H9 (cell line): Measurements from ENCODE around the gene HORMAD2. TPM values are rescaled to one million over a fixed set of nuclear protein-coding genes. Genes with fewer than 3 reads are reported as not detected.

Experiments
- DNase-seq: peaks from one replicate; pipeline ENCODE4 v3.0.0-alpha.2; 2017
- H2AFZ ChIP-seq: one replicate; pipeline ENCODE4 v1.6.1; 2013; ENCODE audit warnings: mild to moderate bottlenecking, low read length, control low read depth, moderate library complexity
- H2AK5ac ChIP-seq: 2 replicates; pipeline ENCODE4 v1.6.1; 2013; ENCODE audit warnings: low read length, control low read depth, mixed read lengths; ENCODE audit not compliant: insufficient read length
- H2BK120ac ChIP-seq: one replicate; pipeline ENCODE4 v1.6.1; 2013; ENCODE audit warnings: low read depth, mild to moderate bottlenecking, low read length, control low read depth, inconsistent platforms; ENCODE audit not compliant: poor library complexity, severe bottlenecking
- H2BK12ac ChIP-seq: 2 replicates; pipeline ENCODE4 v1.6.1; 2013; ENCODE audit warnings: low read length, control low read depth, mixed read lengths, low read depth; ENCODE audit not compliant: insufficient read length
- H2BK15ac ChIP-seq: 2 replicates; pipeline ENCODE4 v1.6.1; 2013; ENCODE audit warnings: low read depth, low read length, control low read depth
- H2BK20ac ChIP-seq: one replicate; pipeline ENCODE4 v1.6.1; 2013; ENCODE audit warnings: low read depth, mild to moderate bottlenecking, low read length, control low read depth, inconsistent platforms; ENCODE audit not compliant: poor library complexity, severe bottlenecking
- H2BK5ac ChIP-seq: 2 replicates; pipeline ENCODE4 v1.6.1; 2013; ENCODE audit warnings: low read length, control low read depth, mixed read lengths; ENCODE audit not compliant: insufficient read length
- H3K14ac ChIP-seq: 2 replicates; pipeline ENCODE4 v1.6.1; 2013; ENCODE audit warnings: low read length, control low read depth; ENCODE audit not compliant: insufficient read depth
- H3K18ac ChIP-seq: 2 replicates; pipeline ENCODE4 v1.6.1; 2013; ENCODE audit warnings: low read depth, mild to moderate bottlenecking, mixed read lengths, low read length, control low read depth; ENCODE audit not compliant: insufficient read length
- H3K23ac ChIP-seq: 2 replicates; pipeline ENCODE4 v1.6.1; 2013; ENCODE audit warnings: low read length, control low read depth, mixed read lengths, low read depth; ENCODE audit not compliant: insufficient read length
- H3K23me2 ChIP-seq: 2 replicates; pipeline ENCODE4 v1.6.1; 2013; ENCODE audit warnings: low read depth, mild to moderate bottlenecking, mixed read lengths, low read length, control low read depth; ENCODE audit not compliant: insufficient read length, poor library complexity, severe bottlenecking
- H3K27ac ChIP-seq: 2 replicates; pipeline ENCODE4 v1.5.1; 2013; ENCODE audit warnings: low read length, control low read depth, mixed read lengths, low read depth; ENCODE audit not compliant: insufficient read length
- H3K27me3 ChIP-seq: 2 replicates; pipeline ENCODE4 v1.6.1; 2013; ENCODE audit warnings: low read length, control low read depth, inconsistent platforms; ENCODE audit not compliant: insufficient read depth
- H3K4ac ChIP-seq: 2 replicates; pipeline ENCODE4 v1.6.1; 2013; ENCODE audit warnings: low read depth, mild to moderate bottlenecking, control low read depth, inconsistent platforms, low read length, moderate library complexity
- H3K4me1 ChIP-seq: 2 replicates; pipeline ENCODE4 v1.6.1; 2013; ENCODE audit warnings: low read length, control low read depth, inconsistent platforms; ENCODE audit not compliant: insufficient read depth
- H3K4me2 ChIP-seq: 2 replicates; pipeline ENCODE4 v1.6.1; 2013; ENCODE audit warnings: low read length, control low read depth, mixed read lengths; ENCODE audit not compliant: insufficient read length, insufficient read depth
- H3K56ac ChIP-seq: 2 replicates; pipeline ENCODE4 v1.6.1; 2013; ENCODE audit warnings: low read depth, mild to moderate bottlenecking, mixed read lengths, low read length, control low read depth; ENCODE audit not compliant: insufficient read length
- H3K79me1 ChIP-seq: 2 replicates; pipeline ENCODE4 v1.6.1; 2013; ENCODE audit warnings: low read depth, mild to moderate bottlenecking, moderate library complexity, low read length, control low read depth, inconsistent platforms; ENCODE audit not compliant: insufficient read depth, poor library complexity, severe bottlenecking
- H3K79me2 ChIP-seq: 2 replicates; pipeline ENCODE4 v1.6.1; 2013; ENCODE audit warnings: low read length, control low read depth, inconsistent platforms; ENCODE audit not compliant: insufficient read depth
- H3K9ac ChIP-seq: 2 replicates; pipeline ENCODE4 v1.6.1; 2013; ENCODE audit warnings: low read length, control low read depth, mixed read lengths; ENCODE audit not compliant: insufficient read length; ENCODE audit errors: extremely low read depth
- H3K9me3 ChIP-seq: one replicate; pipeline ENCODE4 v1.6.1; 2013; ENCODE audit warnings: low read depth, low read length, inconsistent platforms; ENCODE audit not compliant: control insufficient read depth
- H3T11ph ChIP-seq: one replicate; pipeline ENCODE4 v1.6.1; 2013; ENCODE audit warnings: mild to moderate bottlenecking, low read length, control low read depth, inconsistent platforms
- H4K20me1 ChIP-seq: one replicate; pipeline ENCODE4 v1.6.1; 2013; ENCODE audit not compliant: control insufficient read depth, insufficient read length, insufficient read depth
- H4K5ac ChIP-seq: 2 replicates; pipeline ENCODE4 v1.6.1; 2013; ENCODE audit warnings: low read depth, mild to moderate bottlenecking, mixed read lengths, low read length, control low read depth; ENCODE audit not compliant: insufficient read length
- H4K8ac ChIP-seq: replicated peaks from 2 replicates; pipeline ENCODE4 v1.6.1; 2013; ENCODE audit warnings: low read length, control low read depth, mixed read lengths, low read depth; ENCODE audit not compliant: insufficient read length
- H4K91ac ChIP-seq: 2 replicates; pipeline ENCODE4 v1.6.1; 2013; ENCODE audit warnings: low read depth, mild to moderate bottlenecking, moderate library complexity, mixed read lengths, low read length, control low read depth; ENCODE audit not compliant: insufficient read length
- H3K27ac Mint-ChIP-seq, 3 experiments: 2 replicates in 2 of 3; 3 replicates in 1 of 3; pipeline ENCODE4 v1.8.0; 2020 to 2021; ENCODE audit warnings: mixed read lengths in 3 of 3, mild to moderate bottlenecking in 1 of 3, moderate library complexity in 1 of 3
- H3K27me3 Mint-ChIP-seq: 2 replicates; pipeline ENCODE4 v1.8.0; 2021; ENCODE audit warnings: low read depth, mild to moderate bottlenecking, moderate library complexity, mixed read lengths
- H3K36me3 Mint-ChIP-seq, 3 experiments: 2 replicates in 2 of 3; 3 replicates in 1 of 3; pipeline ENCODE4 v1.8.0; 2020 to 2021; ENCODE audit warnings: low read depth in 3 of 3, mixed read lengths in 3 of 3; ENCODE audit not compliant: insufficient read depth in 1 of 3
- H3K4me1 Mint-ChIP-seq, 2 experiments: 2 replicates each; pipeline ENCODE4 v1.8.0; 2020; ENCODE audit warnings: mixed read lengths in 2 of 2
- H3K4me3 Mint-ChIP-seq, 2 experiments: 2 replicates in 1 of 2; 3 replicates in 1 of 2; pipeline ENCODE4 v1.8.0; 2020 to 2021; ENCODE audit warnings: mild to moderate bottlenecking in 2 of 2, mixed read lengths in 2 of 2, moderate library complexity in 1 of 2
- H3K9me3 Mint-ChIP-seq, 2 experiments: 2 replicates in 1 of 2; 3 replicates in 1 of 2; pipeline ENCODE4 v1.8.0; 2020; ENCODE audit warnings: mild to moderate bottlenecking in 2 of 2, mixed read lengths in 2 of 2, moderate library complexity in 1 of 2
- CTCF ChIP-seq: fragments of 200-600 bp; sonication (generic); conservative IDR thresholded peaks from 3 replicates; pipeline ENCODE4 v1.8.0; 2021; ENCODE audit warnings: antibody characterized with exemption, mild to moderate bottlenecking
- WGBS: extraction: QIAGEN DNeasy Blood & Tissue Kit; methylation state at CpG from one replicate; pipeline ENCODE4 v1.1.7; 2013; ENCODE audit warnings: missing lambda C conversion rate, low lambda C conversion rate, mixed read lengths; ENCODE audit not compliant: insufficient read length; ENCODE audit errors: extremely low coverage; 5-methylcytosine and 5-hydroxymethylcytosine counted together
- total RNA-seq: library from RNA; stranded (reverse); gene quantifications from 2 replicates; pipeline ENCODE4 v1.2.1, GENCODE V29; 2021

The HORMAD2 gene
- total RNA-seq, 1 experiment from 2014 or later, result not detected

DNA sequence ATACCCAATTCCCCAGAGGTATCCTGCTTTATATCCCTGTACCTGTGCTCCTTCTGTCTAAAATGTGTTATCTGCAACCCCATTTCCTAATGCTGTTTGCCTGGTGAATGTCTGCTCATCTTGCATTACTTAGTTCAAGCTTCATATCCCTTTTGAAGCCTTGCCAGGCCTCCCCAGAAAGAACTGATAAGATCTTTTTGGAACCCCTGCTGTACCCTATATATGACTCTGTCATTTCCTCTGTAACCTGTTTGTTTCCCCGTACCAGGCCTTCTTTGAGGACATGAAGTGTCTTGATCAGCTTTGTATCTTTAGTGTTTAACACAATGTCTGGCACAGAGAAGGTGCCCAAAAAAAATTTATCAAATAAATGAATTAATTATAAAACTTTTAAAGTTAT lies 88.7 kb downstream of the HORMAD2 start:
- Histone ChIP-seq H3K4ac (no peak overlapping the region), H4K20me1 (no peaks in the 10 kb centered on the region), H3T11ph (no peak overlapping the region), H3K23ac (no peak overlapping the region), H3K56ac (no peak overlapping the region), H3K9me3 (no peaks in the 10 kb centered on the region), H4K91ac (no peak overlapping the region), H2BK15ac (no peak overlapping the region), H4K8ac (no peak overlapping the region), H3K4me2 (no peak overlapping the region), H2AFZ (no peak overlapping the region), H4K5ac (no peak overlapping the region), H3K18ac (no peak overlapping the region), H3K27ac (no peak overlapping the region), H3K79me1 (no peaks in the 10 kb centered on the region), H3K9ac (no peak overlapping the region), H3K79me2 (no peaks in the 10 kb centered on the region), H2BK5ac (no peak overlapping the region), H3K4me1 (no peaks in the 10 kb centered on the region), H2AK5ac (no peak overlapping the region), H3K14ac (no peak overlapping the region), H2BK12ac (no peak overlapping the region), H2BK20ac (no peak overlapping the region), H3K23me2 (no peaks in the 10 kb centered on the region), H3K27me3 (no peaks in the 10 kb centered on the region), H2BK120ac (no peak overlapping the region)
- Mint-ChIP-seq H3K9me3 (no peaks in the 10 kb centered on the region), H3K4me1 (no peaks in the 10 kb centered on the region), H3K4me3 (no peak overlapping the region), H3K27ac (no peak overlapping the region), H3K36me3 (no peaks in the 10 kb centered on the region), H3K27me3 (peaks cover 3% of the 10 kb centered on the region)
- no peak for TF ChIP-seq CTCF
- DNase-seq, result no peak
- WGBS, result no CpG with 5 or more reads among the region's 1 CpG
